SW 1271 (cell line): Measurements from ENCODE around the gene CST6.
"Not testable (repeated sequence)": the region's sequence is repeated elsewhere in the genome, so short reads cannot be mapped to it uniquely, and the experiment has no call there.

Experiments
- DNase-seq, 2 experiments: peaks; one replicate each; lab custom pipeline; 2025; lab: John Stamatoyannopoulos, UW

CST6 gene

DNA sequence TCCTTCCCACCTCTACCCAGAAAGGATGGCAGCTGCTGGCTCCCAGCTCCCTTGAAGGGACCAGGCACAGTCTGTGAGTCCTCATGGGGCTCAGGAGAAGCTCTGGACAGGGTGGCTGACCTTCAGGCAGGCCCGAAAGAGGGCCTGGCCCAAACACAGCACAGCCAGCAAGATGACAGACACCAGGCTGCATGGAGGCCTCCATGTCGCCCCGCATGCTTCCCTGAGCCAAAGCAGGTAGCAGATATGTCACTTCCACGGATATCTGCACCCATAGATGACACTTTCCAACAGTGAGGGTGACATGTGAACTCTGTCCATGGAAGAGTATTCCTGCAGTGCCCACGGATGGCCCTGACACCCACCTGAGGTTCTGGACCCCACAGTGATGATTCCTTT is 28.2 kb upstream of the CST6 start:
- DNase-seq: no peak

GRCh38 chr11:65987336-65987735 is 24.5 kb upstream of the CST6 start:
- no peak for DNase-seq

DNA sequence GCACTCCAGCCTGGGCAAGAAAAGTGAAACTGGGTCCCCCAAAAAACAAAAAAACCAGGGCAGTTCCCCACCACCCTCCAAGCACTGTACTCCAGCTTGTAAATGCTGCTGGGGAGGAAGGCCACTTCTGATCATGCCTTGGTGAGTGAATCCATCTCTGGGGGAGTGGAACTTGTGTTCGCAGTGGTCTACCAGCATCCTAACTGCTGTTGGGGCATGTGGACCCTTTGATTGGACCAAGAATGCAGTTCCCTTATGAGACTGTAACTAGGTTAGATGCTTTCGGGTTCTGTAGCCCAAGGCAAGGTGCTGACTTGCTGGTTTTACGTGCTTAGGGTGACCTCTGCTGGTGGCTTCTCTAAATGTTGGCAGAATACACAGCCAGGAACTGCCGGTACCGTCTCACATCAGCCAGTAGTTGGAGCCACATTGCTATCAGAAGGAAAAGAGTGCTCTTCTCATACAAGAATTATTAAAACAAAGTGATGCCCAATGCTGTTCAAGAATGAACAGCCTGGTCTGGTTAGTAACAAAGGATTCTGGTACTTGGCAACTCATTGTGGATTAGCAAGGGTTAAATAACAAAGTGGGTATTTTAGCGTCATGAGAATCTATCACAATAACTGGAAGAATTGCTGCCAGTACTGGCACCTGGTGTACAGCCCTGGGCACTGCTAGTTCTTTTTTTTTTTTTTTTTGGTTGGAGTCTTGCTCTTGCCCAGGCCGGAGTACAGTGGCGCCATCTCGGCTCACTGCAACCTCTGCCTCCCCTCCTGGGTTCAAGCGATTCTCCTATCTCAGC is 22.8 kb upstream of the CST6 start:
- peak; percentile 64 to 94 for DNase-seq

- no peak for DNase-seq
These were observed 19.8 kb upstream of the CST6 start for GRCh38 chr11:65992056-65992455.

- DNase-seq: no peak
These were observed 14.5 kb upstream of the CST6 start for GRCh38 chr11:65997286-65997685.

DNA sequence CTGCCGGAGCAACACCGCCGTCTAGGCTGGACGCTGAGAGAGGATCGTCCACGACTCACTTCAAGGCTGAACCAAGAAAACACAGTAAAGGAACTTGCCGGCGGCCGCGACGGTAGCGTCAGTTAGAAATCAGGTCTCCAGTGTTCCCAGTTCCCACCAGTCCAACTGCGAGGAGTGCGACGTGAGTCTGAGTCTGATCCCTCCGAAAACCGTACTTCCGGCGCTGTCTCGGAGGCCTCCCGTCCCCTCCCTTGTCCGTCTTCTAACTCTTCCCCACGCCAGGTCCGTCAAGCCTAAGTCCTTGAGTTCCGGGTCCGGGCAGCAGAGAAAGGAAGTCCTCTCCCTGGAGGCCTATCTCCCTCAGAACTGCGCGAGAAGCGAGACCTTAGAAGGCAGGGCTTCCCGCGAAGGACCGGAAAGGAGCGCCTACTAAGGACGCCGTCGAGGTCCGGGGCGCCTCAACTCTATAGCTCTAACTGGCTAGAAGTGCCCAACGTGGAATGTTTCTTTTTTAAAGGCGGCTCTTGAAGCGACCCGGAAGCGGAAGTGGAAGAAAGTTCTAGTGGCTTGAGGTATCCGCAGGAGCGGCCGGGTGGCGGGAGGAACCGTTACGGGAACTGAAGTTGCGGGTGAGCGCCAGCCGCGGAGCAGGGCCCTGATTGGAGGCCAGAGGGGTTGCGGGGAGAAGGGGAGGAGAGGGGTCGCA is 9.7 kb upstream of the CST6 start, which contains the start of the genes BANF1 and EIF1AD:
Gene BANF1 (plus strand): TSS at position 562 of the 706 bp plus-strand sequence. CDS start 748 bp downstream, outside the sequence.
Gene EIF1AD (minus strand): TSS at position 216 of the 706 bp plus-strand sequence. CDS start 1,768 bp downstream, outside the sequence.
- DNase-seq: peak; percentile 95 to 99

DNA sequence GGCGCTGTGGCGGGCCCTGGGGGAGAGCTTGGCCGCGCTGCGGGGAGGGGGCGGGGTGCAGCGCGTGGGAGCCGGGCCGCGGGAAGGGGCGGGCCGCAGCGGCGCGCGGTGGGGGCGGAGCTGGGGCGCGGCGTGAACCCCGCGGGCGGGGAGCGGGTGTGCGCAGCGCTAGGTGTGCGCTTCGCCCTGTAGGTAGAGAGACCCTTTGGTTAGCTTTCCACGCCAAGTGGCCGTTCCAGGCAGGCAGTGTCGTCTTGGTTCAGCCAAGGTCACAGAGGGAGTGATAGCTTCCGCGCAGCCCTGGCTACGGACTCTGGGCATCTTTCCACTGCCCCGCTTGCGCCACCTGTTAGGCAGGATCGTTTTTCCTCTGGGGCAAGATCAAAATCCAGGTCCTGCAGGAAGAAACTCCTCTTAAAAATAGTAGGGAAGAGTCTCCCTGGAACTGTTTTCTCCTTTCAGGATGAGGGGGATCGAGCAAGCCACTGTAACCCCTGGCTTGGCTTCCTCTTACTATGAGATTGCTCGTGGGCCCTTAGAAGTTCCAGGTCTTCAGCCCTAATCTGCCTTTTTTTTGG is 9.1 kb upstream of the CST6 start:
- peak in 1 of 2 experiments; percentile 56 for DNase-seq

GRCh38 chr11:66003291-66003690 is 8.5 kb upstream of the CST6 start:
- DNase-seq: no peak

DNA sequence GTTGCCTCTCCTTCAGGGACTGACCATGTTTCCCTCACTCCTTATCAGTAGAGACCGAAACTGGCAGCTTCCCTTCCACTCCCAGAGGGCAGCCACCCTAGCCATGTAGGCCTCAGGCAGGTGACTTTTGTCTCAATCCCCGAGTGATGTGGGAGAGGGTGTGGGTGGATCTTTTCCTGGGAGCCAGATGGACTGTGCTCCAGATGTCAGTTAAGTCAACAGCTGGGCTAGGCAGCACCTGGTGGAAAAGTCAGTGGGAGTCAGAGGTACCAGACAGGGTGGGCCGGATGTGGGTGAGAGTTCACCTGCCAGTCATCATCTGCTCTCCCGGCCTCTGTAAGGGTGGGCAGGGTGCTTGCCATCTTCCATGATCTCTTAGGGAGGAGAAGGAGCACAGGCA is 7.6 kb upstream of the CST6 start:
- DNase-seq: no peak

DNA sequence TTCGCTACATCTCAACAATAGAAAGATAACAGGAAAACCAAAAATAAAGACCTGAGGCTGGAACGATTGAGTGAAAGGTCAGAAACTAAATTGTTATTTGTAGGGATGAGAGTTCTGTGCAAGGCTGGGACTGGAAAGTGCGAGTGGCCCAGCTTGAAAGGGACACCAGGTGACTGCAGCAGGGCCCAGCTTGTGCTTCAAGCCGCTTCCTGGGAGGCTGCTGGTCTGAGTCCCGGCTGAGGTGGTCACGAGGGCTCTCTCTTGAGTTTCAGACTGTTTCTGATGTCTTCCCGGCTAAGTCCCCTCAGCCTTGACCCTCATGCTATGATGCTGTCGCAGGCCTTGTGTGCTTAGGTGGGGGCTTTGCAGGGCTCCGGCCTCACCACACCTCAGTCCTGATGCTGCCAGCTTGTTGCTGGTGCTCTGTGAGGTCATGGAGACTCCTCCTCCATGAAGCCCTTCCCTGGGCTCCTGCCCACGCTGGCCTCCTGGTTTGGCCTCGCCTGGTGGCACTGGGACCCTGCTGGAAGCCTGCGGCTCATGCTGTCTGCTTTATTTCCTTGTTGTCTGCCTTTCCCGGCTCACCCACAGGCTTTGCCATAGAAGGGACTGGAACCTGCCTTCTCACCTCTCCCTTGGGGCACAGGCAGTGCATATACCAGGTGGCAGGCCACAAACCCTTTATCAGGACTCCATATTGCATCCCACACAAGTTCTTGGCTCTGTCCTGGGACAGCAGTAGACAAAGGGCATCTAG is 5.5 kb upstream of the CST6 start:
- DNase-seq: no peak

GRCh38 chr11:66006891-66007176 is 5.0 kb upstream of the CST6 start:
- DNase-seq: no peak

GRCh38 chr11:66007201-66007634 is 4.6 kb upstream of the CST6 start:
- DNase-seq: no peak

- no peak for DNase-seq
These were observed 3.7 kb upstream of the CST6 start for GRCh38 chr11:66008095-66008467.

GRCh38 chr11:66008468-66009101 is 3.2 kb upstream of the CST6 start:
- DNase-seq: no peak

DNA sequence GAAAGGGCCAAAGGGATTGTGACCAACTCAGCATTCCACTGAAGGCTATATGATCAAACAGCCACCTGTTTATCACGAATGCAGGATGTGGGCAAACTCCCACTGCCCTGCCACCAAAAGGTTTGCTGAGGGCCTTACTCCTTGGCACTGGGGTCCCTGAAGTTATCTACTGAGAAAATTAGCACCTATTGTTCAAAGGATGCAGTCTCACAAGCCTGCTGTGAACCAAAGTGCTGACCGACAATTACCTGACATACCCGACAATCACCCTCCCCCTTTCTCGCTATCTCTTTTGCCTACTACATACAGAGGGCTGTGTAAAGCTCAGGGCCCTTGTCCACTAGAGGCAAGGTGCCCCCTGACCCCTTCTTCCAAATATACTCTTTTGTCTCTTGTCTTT is 1.8 kb upstream of the CST6 start:
- DNase-seq: not testable (repeated sequence)

DNA sequence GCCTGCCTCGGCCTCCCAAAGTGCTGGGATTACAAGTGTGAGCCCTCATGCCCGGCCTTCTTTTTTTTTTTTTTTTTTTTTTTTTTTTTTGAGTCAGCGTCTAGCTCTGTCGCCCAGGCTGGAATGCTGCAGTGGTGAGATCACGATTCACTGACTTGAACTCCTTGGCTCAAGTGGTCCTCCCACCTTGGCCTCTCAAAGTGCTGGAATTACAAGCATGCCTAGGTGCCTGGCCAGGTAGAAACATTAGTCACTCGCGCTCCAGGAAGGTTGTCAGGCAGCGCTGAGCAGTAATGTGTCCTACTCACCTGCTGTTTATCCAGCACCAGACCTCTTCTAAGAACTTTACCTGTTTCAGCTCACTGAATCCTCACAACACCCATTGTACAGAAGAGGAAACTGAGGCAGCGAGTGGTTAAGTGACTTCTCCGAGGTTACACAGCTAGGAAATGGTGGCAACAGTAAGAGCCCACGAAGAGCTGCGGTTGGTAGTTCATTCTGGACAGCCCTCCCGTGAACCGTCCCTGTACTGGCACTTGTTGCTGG is 496 bp upstream of the CST6 start:
- no peak for DNase-seq

GRCh38 chr11:66012371-66012945 is 650 bp downstream of the CST6 start:
- DNase-seq: no peak

GRCh38 chr11:66012946-66013761 is 1.3 kb downstream of the CST6 start:
- no peak for DNase-seq

GRCh38 chr11:66013762-66014100 is 1.9 kb downstream of the CST6 start:
- DNase-seq: no peak

GRCh38 chr11:66014804-66015453 is 3.1 kb downstream of the CST6 start:
- peak in 1 of 2 experiments; percentile 68 for DNase-seq
